GF-D8 (cell line): ENCODE data around the gene TBC1D30.
"Not testable (repeated sequence)": the region's sequence is repeated elsewhere in the genome, so short reads cannot be mapped to it uniquely, and the experiment has no call there.

Experiments used
- DNase-seq: peaks from one replicate; lab custom pipeline; 2025; lab: John Stamatoyannopoulos, UW

The TBC1D30 gene

GRCh38 chr12:64824500-64825142 is at the start of gene TBC1D30:
TSS of gene TBC1D30 (plus strand) at chr12:64824647. CDS start at chr12:64824880, 233 bp downstream.
- no peak for DNase-seq

GRCh38 chr12:64775147-64775736 is 49.2 kb upstream of the TBC1D30 start:
- DNase-seq: not testable (repeated sequence)

- no peak for DNase-seq
These were observed 45.0 kb upstream of the TBC1D30 start for GRCh38 chr12:64779354-64779974.

GRCh38 chr12:64780132-64780530 is 44.3 kb upstream of the TBC1D30 start:
- no peak for DNase-seq

GRCh38 chr12:64780531-64781279 is 43.7 kb upstream of the TBC1D30 start:
- no peak for DNase-seq

GRCh38 chr12:64781280-64782190 is 42.9 kb upstream of the TBC1D30 start:
- DNase-seq: no peak

- DNase-seq: peak; percentile 48
These were observed 42.1 kb upstream of the TBC1D30 start for GRCh38 chr12:64782191-64782876.

GRCh38 chr12:64785838-64786237 is 38.6 kb upstream of the TBC1D30 start:
- no peak for DNase-seq

GRCh38 chr12:64790166-64790565 is 34.3 kb upstream of the TBC1D30 start:
- no peak for DNase-seq

GRCh38 chr12:64791036-64791435 is 33.4 kb upstream of the TBC1D30 start:
- DNase-seq: no peak

GRCh38 chr12:64792128-64792527 is 32.3 kb upstream of the TBC1D30 start:
- no peak for DNase-seq

GRCh38 chr12:64793610-64794009 is 30.8 kb upstream of the TBC1D30 start:
- DNase-seq: no peak

GRCh38 chr12:64794305-64794704 is 30.1 kb upstream of the TBC1D30 start:
- no peak for DNase-seq

GRCh38 chr12:64796205-64796845 is 28.1 kb upstream of the TBC1D30 start:
- peak; percentile 60 for DNase-seq

- no peak for DNase-seq
These were observed 27.3 kb upstream of the TBC1D30 start for GRCh38 chr12:64797156-64797555.

- DNase-seq: no peak
These were observed 26.3 kb upstream of the TBC1D30 start for GRCh38 chr12:64798165-64798564.

- DNase-seq: no peak
These were observed 23.8 kb upstream of the TBC1D30 start for GRCh38 chr12:64800640-64801039.

GRCh38 chr12:64801381-64801780 is 23.1 kb upstream of the TBC1D30 start:
- no peak for DNase-seq

- DNase-seq: not testable (repeated sequence)
These were observed 22.2 kb upstream of the TBC1D30 start for GRCh38 chr12:64802180-64802775.

GRCh38 chr12:64806173-64806572 is 18.3 kb upstream of the TBC1D30 start:
- no peak for DNase-seq
